NCI-H1092 treated with DMSO at 0.1 percent for 48 hours (cell line): ENCODE results near the gene TMEM125.

ENCODE experiments used
- DNase-seq: peaks from one replicate; lab custom pipeline; 2025; lab: John Stamatoyannopoulos, UW

The TMEM125 gene

DNA sequence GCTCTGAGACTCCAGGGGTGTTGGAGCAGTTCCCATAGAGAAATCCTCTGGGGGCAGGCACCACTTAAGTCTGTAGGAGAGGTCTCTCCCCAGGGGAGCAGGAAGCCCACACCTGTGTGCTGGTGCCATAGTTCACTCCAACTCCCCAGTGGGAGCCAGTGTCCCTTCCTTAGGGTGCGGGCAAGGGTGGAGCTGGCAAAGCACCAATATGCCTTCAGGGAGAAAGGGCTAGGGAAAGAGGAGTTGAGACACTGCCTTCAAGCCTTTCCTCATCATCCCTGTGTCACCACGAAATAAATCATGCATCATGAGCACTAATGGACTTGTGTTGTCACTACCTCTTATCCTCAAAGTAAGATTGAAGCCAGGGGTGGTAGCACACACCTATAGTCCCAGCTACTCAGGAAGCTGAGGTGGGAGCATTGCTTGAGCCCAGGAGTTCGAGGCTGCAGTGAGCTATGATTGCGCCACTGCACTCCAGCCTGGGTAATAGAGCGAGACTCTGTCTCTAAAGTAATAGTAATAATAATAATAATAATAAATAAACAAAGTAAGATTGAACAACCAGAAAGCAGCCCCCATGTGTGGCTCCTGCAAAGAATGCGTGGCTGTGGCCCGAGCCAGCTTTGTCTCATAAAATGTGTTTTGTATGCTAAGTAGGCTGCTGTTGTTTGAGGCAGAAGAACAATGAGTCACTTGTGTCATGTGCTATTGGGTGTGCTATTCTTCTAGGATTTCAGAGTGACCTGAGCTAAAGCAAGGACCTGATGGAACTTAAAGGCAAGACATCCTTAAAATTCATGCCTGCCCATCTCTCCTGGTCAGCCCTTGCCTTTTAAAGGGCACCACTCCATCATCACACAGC is 24.3 kb downstream of the TMEM125 start:
- DNase-seq: no peak

GRCh38 chr1:43294761-43295160 is 25.0 kb downstream of the TMEM125 start:
- DNase-seq: no peak

DNA sequence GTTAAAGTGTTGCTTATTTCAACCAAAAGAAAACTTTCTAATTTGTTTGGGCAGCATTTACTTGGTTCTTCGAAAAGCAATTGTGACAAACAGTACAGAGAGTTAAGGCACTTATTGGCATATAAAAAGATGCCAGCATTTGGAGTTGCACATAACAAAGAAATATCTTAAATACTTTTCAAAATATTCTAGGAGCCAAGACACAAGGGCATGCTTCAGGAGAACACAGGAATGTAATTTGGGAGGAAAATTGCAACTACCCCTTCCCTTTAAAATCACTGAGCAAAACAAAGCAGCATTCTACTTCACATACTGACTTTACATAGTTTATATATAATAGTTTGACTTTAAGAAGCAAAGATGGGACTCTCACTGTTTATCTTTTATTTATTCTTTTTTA is 26.4 kb downstream of the TMEM125 start:
- no peak for DNase-seq

DNA sequence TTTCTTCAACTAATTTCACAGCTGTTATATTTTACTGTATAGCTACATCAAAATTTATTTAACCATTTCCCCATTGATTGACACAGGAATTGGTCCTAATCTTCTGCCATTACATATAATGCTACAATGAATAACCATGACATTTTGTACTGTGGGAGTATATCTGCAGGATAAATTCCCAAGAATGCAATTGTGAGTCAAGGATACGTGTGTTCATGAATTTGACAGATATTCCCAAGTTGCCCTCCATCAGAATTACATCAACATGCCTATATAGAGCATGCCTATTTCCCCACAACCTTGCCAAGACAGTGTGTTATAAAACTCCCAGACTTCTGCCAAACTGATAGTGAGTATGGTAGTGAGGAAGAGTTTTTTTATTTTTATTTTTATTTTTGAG is 28.3 kb downstream of the TMEM125 start:
- DNase-seq: no peak

DNA sequence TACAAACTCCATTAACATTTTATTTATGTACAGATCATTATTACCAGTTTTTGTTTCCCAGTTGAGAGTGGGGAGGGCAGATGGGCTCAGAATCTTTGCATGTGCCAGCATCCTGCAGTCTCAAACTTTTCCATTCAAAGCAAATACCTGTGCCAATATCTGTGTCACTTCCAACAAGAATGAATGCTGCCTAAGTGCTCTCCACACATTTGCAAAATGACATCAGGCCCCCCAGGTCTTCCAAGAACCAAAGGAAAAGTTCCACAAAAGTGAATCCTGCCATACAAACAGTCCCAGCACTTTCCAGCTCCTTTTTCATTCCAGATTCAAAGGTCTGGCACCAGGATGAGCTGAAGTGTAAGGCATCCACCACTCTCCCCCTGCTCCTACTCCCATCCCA is 29.3 kb downstream of the TMEM125 start:
- DNase-seq: no peak

DNA sequence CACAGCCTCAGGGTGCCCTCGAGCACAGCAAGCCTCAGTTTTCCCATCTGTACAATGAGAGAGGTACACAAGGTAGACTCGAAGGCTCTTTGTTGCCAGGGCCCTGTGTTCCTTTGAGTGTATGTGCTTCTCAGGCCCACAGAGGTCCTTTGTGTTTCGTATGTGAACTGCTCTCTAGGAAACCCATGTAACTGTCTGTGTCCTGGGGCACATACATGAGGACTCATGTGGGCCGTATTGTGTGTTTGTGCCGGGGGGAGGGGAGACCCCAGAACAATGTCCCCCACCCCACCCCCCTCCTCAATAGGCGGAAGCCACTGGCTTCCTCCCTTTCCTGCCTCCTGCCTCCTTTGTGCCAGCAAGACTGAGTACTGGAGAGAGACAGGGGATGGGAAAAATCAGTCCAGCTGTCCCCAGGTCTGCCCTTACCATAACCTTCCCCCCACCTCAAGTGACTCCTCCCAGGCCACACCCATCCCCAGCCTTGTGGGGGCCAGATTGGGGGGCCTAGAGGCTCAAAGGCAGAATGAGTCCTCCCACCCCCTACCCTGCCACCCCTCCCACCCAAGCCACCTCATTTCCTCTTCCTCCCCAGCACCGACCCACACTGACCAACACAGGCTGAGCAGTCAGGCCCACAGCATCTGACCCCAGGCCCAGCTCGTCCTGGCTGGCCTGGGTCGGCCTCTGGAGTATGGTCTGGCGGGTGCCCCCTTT is 30.8 kb downstream of the TMEM125 start, which contains the start of gene TIE1:
Gene TIE1, plus strand, starts transcription at position 605 of the 717 bp plus-strand sequence. Its CDS starts 90 bp downstream, at position 695.
- no peak for DNase-seq

- DNase-seq: no peak
These were observed 32.4 kb downstream of the TMEM125 start for GRCh38 chr1:43302201-43302600.

- DNase-seq: no peak
These were observed 33.1 kb downstream of the TMEM125 start for GRCh38 chr1:43302721-43303470.

GRCh38 chr1:43303471-43304313 is 33.9 kb downstream of the TMEM125 start:
- DNase-seq: no peak

GRCh38 chr1:43304314-43304681 is 34.5 kb downstream of the TMEM125 start:
- DNase-seq: no peak

DNA sequence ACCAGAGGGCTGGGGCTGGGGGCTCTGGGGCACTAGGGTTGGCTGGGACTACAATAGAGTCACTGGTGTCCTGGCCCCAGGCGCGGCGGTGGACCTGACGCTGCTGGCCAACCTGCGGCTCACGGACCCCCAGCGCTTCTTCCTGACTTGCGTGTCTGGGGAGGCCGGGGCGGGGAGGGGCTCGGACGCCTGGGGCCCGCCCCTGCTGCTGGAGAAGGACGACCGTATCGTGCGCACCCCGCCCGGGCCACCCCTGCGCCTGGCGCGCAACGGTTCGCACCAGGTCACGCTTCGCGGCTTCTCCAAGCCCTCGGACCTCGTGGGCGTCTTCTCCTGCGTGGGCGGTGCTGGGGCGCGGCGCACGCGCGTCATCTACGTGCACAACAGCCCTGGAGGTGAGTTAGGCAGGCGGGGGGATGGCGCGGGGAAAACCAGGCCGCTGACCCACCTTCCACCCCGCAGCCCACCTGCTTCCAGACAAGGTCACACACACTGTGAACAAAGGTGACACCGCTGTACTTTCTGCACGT is 35.1 kb downstream of the TMEM125 start:
- DNase-seq: no peak

DNA sequence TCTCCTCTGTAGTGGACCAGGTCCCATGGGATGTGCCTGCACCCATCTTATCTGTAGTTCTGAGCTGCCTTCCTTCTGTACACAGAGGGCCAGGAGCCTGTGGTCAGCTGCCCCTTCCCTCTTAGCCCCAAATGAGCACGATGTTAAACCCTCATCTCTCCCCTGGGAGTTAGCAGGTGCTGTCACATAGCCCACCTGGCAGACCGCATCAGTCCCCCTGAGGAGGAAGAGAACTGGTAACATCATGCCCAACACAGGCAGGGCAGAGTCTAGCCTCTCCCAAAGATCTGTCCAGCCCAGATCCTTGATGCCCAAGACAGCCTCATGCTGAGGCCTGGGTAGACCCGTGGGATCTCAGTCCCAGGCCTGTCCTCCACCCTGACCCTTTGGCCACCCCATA is 35.7 kb downstream of the TMEM125 start:
- DNase-seq: no peak

GRCh38 chr1:43305926-43306687 is 36.3 kb downstream of the TMEM125 start:
- no peak for DNase-seq

- no peak for DNase-seq
These were observed 37.1 kb downstream of the TMEM125 start for GRCh38 chr1:43306688-43307457.

DNA sequence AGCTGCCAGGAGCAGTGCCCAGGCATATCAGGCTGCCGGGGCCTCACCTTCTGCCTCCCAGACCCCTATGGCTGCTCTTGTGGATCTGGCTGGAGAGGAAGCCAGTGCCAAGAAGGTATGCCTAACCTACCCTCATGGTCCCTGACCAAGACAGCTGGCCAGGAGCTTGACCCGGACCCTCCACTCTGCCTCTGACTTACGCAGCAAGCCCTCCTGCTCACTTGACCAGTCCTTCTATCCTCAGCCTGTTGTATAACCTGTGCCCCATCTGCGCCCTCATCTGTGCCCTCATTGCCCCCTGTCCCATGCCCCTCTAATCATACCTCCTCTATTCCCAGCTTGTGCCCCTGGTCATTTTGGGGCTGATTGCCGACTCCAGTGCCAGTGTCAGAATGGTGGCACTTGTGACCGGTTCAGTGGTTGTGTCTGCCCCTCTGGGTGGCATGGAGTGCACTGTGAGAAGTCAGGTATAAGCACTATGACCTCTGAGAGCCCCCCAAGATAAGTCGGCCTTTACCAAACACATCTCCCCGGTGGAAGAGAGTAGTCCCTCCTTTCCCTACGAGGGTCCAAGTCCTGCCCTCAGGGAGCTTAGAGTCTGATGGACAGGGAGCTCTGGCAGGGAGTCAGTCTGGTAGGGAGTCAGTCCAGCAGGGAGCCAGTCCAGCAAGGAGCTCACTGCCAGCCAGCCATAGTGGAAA is 37.8 kb downstream of the TMEM125 start:
- no peak for DNase-seq

DNA sequence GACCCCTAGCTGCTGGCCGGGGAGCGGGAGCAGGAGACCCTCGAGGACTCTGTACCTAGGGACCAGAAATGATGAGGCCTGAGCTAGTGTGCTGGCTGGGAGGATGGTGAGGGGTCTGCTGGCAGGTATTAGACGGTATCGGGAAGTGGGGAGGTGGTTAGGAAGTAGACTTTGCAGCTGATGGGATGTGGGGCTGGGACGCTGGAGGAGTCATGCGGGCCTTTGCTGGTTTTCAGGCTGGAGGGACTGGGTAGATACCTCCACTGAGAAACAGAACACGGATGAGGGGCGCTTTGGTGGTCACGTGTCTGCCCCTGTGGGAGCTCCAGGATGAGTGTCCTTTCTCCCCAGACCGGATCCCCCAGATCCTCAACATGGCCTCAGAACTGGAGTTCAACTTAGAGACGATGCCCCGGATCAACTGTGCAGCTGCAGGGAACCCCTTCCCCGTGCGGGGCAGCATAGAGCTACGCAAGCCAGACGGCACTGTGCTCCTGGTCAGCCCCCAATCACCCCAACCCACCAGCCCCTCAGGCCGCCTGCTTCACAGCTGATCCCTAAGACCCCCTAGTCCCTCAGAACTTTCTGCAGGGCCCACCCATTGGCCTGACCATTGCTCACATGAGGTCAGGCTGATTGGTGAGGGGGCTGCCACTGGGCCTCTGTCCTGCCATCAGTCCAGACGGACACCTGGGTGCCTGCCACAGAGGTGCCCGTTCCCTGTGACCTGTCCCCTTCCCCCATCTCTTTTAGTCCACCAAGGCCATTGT is 39.0 kb downstream of the TMEM125 start:
- no peak for DNase-seq

GRCh38 chr1:43309405-43310025 is 39.7 kb downstream of the TMEM125 start:
- no peak for DNase-seq

- DNase-seq: no peak
These were observed 41.7 kb downstream of the TMEM125 start for GRCh38 chr1:43311521-43311920.
